Hepatocyte (in vitro differentiated cells): ENCODE results near the gene RABGAP1. TPM values are rescaled to one million over a fixed set of nuclear protein-coding genes. Genes with fewer than 3 reads are reported as not detected.
A peak's percentile ranks its signal among the peaks of the same experiment; 100 is the strongest.

Experiments
- DNase-seq: peaks from one replicate; pipeline ENCODE4 v3.0.0-alpha.2; 2016; ENCODE audit warnings: low spot score
- H2AFZ ChIP-seq: fragments of 200-600 bp; sonication (generic); 2 replicates; pipeline ENCODE4 v1.6.0; 2016; ENCODE audit warnings: antibody characterized with exemption, mild to moderate bottlenecking
- H3K27ac ChIP-seq: fragments of 200-600 bp; sonication (generic); 2 replicates; pipeline ENCODE4 v1.5.1; 2016; ENCODE audit warnings: mild to moderate bottlenecking
- H3K27me3 ChIP-seq: fragments of 200-600 bp; sonication (generic); 2 replicates; pipeline ENCODE4 v1.6.1; 2016
- H3K36me3 ChIP-seq: fragments of 200-600 bp; sonication (generic); replicated peaks from 2 replicates; pipeline ENCODE4 v1.5.1; 2016; ENCODE audit warnings: low read depth; ENCODE audit not compliant: insufficient read depth
- H3K4me1 ChIP-seq: fragments of 200-600 bp; sonication (generic); 2 replicates; pipeline ENCODE4 v1.5.1; 2016; ENCODE audit warnings: mild to moderate bottlenecking, moderate library complexity; ENCODE audit not compliant: insufficient read depth
- H3K4me2 ChIP-seq: fragments of 200-600 bp; sonication (generic); 2 replicates; pipeline ENCODE4 v1.6.0; 2016
- H3K4me3 ChIP-seq: fragments of 200-600 bp; sonication (generic); 2 replicates; pipeline ENCODE4 v1.5.1; 2016; ENCODE audit warnings: mild to moderate bottlenecking
- H3K79me2 ChIP-seq: fragments of 200-600 bp; sonication (generic); 2 replicates; pipeline ENCODE4 v1.6.0; 2017; ENCODE audit warnings: mild to moderate bottlenecking
- H3K9me2 ChIP-seq: fragments of 200-600 bp; sonication (generic); replicated peaks from 2 replicates; pipeline ENCODE4 v1.6.0; 2017; ENCODE audit warnings: mild to moderate bottlenecking; ENCODE audit not compliant: insufficient read depth
- H3K9me3 ChIP-seq: fragments of 200-600 bp; sonication (generic); 2 replicates; pipeline ENCODE4 v1.5.1; 2016; ENCODE audit warnings: low read depth, mild to moderate bottlenecking
- H4K20me1 ChIP-seq: fragments of 200-600 bp; sonication (generic); 2 replicates; pipeline ENCODE4 v1.6.0; 2016; ENCODE audit warnings: mild to moderate bottlenecking; ENCODE audit not compliant: insufficient read depth, poor library complexity, severe bottlenecking
- CTCF ChIP-seq: fragments of 200-600 bp; sonication (generic); IDR thresholded peaks from 2 replicates; pipeline ENCODE4 v1.5.1; 2016; ENCODE audit warnings: antibody characterized with exemption, mild to moderate bottlenecking; ENCODE audit not compliant: poor library complexity
- EZH2 ChIP-seq: fragments of 200-600 bp; sonication (generic); IDR thresholded peaks from 2 replicates; pipeline ENCODE4 v1.6.1; 2016; ENCODE audit warnings: antibody characterized with exemption, mild to moderate bottlenecking, borderline replicate concordance
- EZH2phosphoT487 ChIP-seq: fragments of 200-600 bp; sonication (generic); IDR thresholded peaks from one replicate; pipeline ENCODE4 v1.6.1; 2018; ENCODE audit warnings: antibody characterized with exemption, mild to moderate bottlenecking, low read depth, moderate library complexity; ENCODE audit not compliant: unreplicated experiment, severe bottlenecking
- WGBS: methylation state at CpG from one replicate; pipeline ENCODE4 v1.1.6; 2016; ENCODE audit warnings: low lambda C conversion rate; ENCODE audit errors: missing lambda C conversion rate; 5-methylcytosine and 5-hydroxymethylcytosine counted together
- polyA plus RNA-seq: library from polyadenylated mRNA; unstranded; fragments of >200 nt; fragmentation: Nextera tagmentation; extraction: Ambion mirVana; gene quantifications from 2 replicates; pipeline ENCODE4 v1.2.1, GENCODE V29; 2016
- total RNA-seq: library from RNA; depleted of rRNA; stranded (reverse); fragments of >200 nt; gene quantifications from 2 replicates; pipeline ENCODE4 v1.2.3, GENCODE V29; 2014

The RABGAP1 gene
- total and polyA plus RNA-seq, 2 experiments from 2014 or later: 26.8 to 58.4 TPM

- TF ChIP-seq CTCF: no peak
- TF ChIP-seq EZH2: no peak
- no peak for TF ChIP-seq EZH2phosphoT487
- no peaks in the 10 kb centered on the region for H3K9me2 ChIP-seq
- no peaks in the 10 kb centered on the region for H3K27me3 ChIP-seq
- no peak for DNase-seq
- no peak overlapping the region for H2AFZ ChIP-seq
- H3K4me1 ChIP-seq: no peaks in the 10 kb centered on the region
- no peak overlapping the region for H3K4me2 ChIP-seq
- no peaks in the 10 kb centered on the region for H3K9me3 ChIP-seq
- no peaks in the 10 kb centered on the region for H3K36me3 ChIP-seq
- 94% methylated on average over 2 of the region's 2 CpGs for WGBS
- peaks cover 11% of the 10 kb centered on the region for H3K79me2 ChIP-seq
- no peaks in the 10 kb centered on the region for H4K20me1 ChIP-seq
- H3K27ac ChIP-seq: no peak overlapping the region
- H3K4me3 ChIP-seq: no peak overlapping the region
Observed at GRCh38 chr9:123041489-123041888, 100.7 kb downstream of the RABGAP1 start.

- Histone ChIP-seq H3K27me3 (no peaks in the 10 kb centered on the region), H3K9me3 (no peaks in the 10 kb centered on the region), H2AFZ (no peak overlapping the region), H3K4me3 (no peak overlapping the region), H3K9me2 (no peaks in the 10 kb centered on the region), H4K20me1 (no peaks in the 10 kb centered on the region), H3K4me1 (peaks cover 8% of the 10 kb centered on the region), H3K4me2 (no peak overlapping the region), H3K79me2 (peaks cover 9% of the 10 kb centered on the region), H3K27ac (no peak overlapping the region), H3K36me3 (no peaks in the 10 kb centered on the region)
- TF ChIP-seq EZH2 (no peak), CTCF (no peak), EZH2phosphoT487 (no peak)
- no peak for DNase-seq
- over 99% methylated on average over 5 of the region's 5 CpGs for WGBS
Observed at GRCh38 chr9:123043081-123043939, 102.5 kb downstream of the RABGAP1 start.

GRCh38 chr9:123044586-123044985, 103.8 kb downstream of the RABGAP1 start:
- H3K27me3 ChIP-seq: no peaks in the 10 kb centered on the region
- TF ChIP-seq CTCF (no peak), EZH2phosphoT487 (no peak), EZH2 (no peak)
- H3K4me2 ChIP-seq: no peak overlapping the region
- H4K20me1 ChIP-seq: no peaks in the 10 kb centered on the region
- H3K9me3 ChIP-seq: no peaks in the 10 kb centered on the region
- H3K4me3 ChIP-seq: no peak overlapping the region
- peaks cover 5% of the 10 kb centered on the region for H3K79me2 ChIP-seq
- 77% methylated on average over 4 of the region's 4 CpGs for WGBS
- peak overlapping the region; percentile 18 for H3K27ac ChIP-seq
- DNase-seq: no peak
- H3K4me1 ChIP-seq: peaks cover 17% of the 10 kb centered on the region
- H3K36me3 ChIP-seq: no peaks in the 10 kb centered on the region
- no peak overlapping the region for H2AFZ ChIP-seq
- no peaks in the 10 kb centered on the region for H3K9me2 ChIP-seq
